Ureter (tissue), 1 donor: ENCODE measurements around the gene FOXL2. TPM values are rescaled to one million over a fixed set of nuclear protein-coding genes. Genes with fewer than 3 reads are reported as not detected.

Experiments used
- total RNA-seq: library from RNA; stranded (reverse); gene quantifications from one replicate; pipeline ENCODE4 v1.2.4, GENCODE V29; 2023
- donor health status: DM: yes; HTN: yes; CAD: no.

The FOXL2 gene
- total RNA-seq, 1 donor from 2014 or later, result not detected

Other genes starting within 250 kb of the FOXL2 start
- gene PIK3CB, start 112.2 kb downstream of the FOXL2 start, total RNA-seq, result 41.5 TPM
- gene FOXL2NB, start 80 bp upstream of the FOXL2 start, total RNA-seq, result not detected
- gene PRR23A, start 59.1 kb upstream of the FOXL2 start, total RNA-seq, result not detected
- not detected for gene PRR23B, start 73.8 kb upstream of the FOXL2 start, total RNA-seq
- gene PRR23C, start 97.8 kb upstream of the FOXL2 start, total RNA-seq, result not detected